HCT116 (cell line): ENCODE results near the gene MAP3K20. TPM values are rescaled to one million over a fixed set of nuclear protein-coding genes. Genes with fewer than 3 reads are reported as not detected.

Experiments used
- ATAC-seq: fragments of 200-7000 bp; cut with Tn5 transposase; 2 replicates; pipeline ENCODE4 v1.9.1; 2020; ENCODE audit warnings: mild to moderate bottlenecking, moderate library complexity
- BruUV-seq: library from RNA; stranded (reverse); fragments of 400-500 nt; replicated peaks from 2 replicates; lab custom pipeline; 2021; lab: Mats Ljungman, UMichigan
- CTCF ChIA-PET: fragments of 300-600 bp; sonication (Branson Sonifier 250); formaldehyde crosslinking; loops from one replicate; lab custom pipeline; 2021; ENCODE audit warnings: antibody characterized with exemption; lab: Charles Lee
- POLR2A ChIA-PET: fragments of 300-600, 350-600 bp; sonication (Branson Sonifier 250); formaldehyde crosslinking; loops from one replicate; lab custom pipeline; 2021; ENCODE audit warnings: antibody characterized with exemption; lab: Charles Lee
- RAD21 ChIA-PET, 2 experiments: fragments of 300-600 bp; sonication (Branson Sonifier 250); formaldehyde crosslinking; loops; one replicate each; lab custom pipeline; 2023; ENCODE audit warnings: low total read pairs in 2 of 2; ENCODE audit not compliant: uncharacterized antibody in 2 of 2, unreplicated experiment in 2 of 2, low non-redundant PET in 1 of 2; lab: Charles Lee
- DNase-seq: peaks from one replicate; pipeline ENCODE4 v3.0.0-alpha.2; 2010; ENCODE audit warnings: low read depth, low spot score
- H2AFZ ChIP-seq: fragments of 200-600 bp; shearing (Covaris generic), sonication (generic); 2 replicates; pipeline ENCODE4 v1.6.1; 2017; ENCODE audit warnings: low read depth, mixed run types, mixed read lengths, antibody characterized with exemption, low read length; ENCODE audit not compliant: poor library complexity, severe bottlenecking
- H3K27ac ChIP-seq: 2 replicates; pipeline ENCODE4 v1.5.1; 2012; ENCODE audit warnings: low read depth, low read length
- H3K27me3 ChIP-seq: fragments of 200-600 bp; sonication (generic); 2 replicates; pipeline ENCODE4 v1.6.1; 2016; ENCODE audit warnings: mixed run types, low read length, mixed read lengths; ENCODE audit not compliant: insufficient read depth
- H3K36me3 ChIP-seq, 2 experiments: fragments of 200-500 bp in 1 of 2; fragments of 200-600 bp in 1 of 2; sonication (Bioruptor generic) in 1 of 2; sonication (generic) in 1 of 2; 2 replicates each; pipeline versions ENCODE4 v1.5.1 to v1.6.1; 2014 to 2016; ENCODE audit warnings: low read length in 2 of 2, inconsistent platforms in 1 of 2, mixed read lengths in 1 of 2, mixed run types in 1 of 2; ENCODE audit not compliant: insufficient read depth in 2 of 2, control insufficient read depth in 1 of 2
- H3K4me1 ChIP-seq, 2 experiments: fragments of 200-600 bp in 1 of 2; sonication (generic) in 1 of 2; 2 replicates each; pipeline versions ENCODE4 v1.5.1 to v1.6.1; 2012 to 2017; ENCODE audit warnings: low read length in 2 of 2, inconsistent platforms in 1 of 2, mild to moderate bottlenecking in 1 of 2, mixed read lengths in 1 of 2, mixed run types in 1 of 2, moderate library complexity in 1 of 2; ENCODE audit not compliant: insufficient read depth in 2 of 2, control insufficient read depth in 1 of 2
- H3K4me2 ChIP-seq: fragments of 200-600 bp; sonication (generic); 2 replicates; pipeline ENCODE4 v1.6.1; 2017; ENCODE audit warnings: mixed run types, low read length, mixed read lengths
- H3K4me3 ChIP-seq, 2 experiments: fragments of 200-600 bp in 1 of 2; sonication (generic) in 1 of 2; replicated peaks in 1 of 2; 2 replicates each; pipeline ENCODE4 v1.5.1; 2011 to 2016; ENCODE audit warnings: low read length in 2 of 2, control low read depth in 1 of 2, low read depth in 1 of 2, mild to moderate bottlenecking in 1 of 2, mixed read lengths in 1 of 2, mixed run types in 1 of 2
- H3K79me2 ChIP-seq: fragments of 200-600 bp; sonication (generic); 2 replicates; pipeline ENCODE4 v1.6.1; 2017; ENCODE audit warnings: mild to moderate bottlenecking, mixed run types, low read length, moderate library complexity, mixed read lengths; ENCODE audit not compliant: insufficient read depth
- H3K9ac ChIP-seq: fragments of 200-600 bp; sonication (generic); 2 replicates; pipeline ENCODE4 v1.6.1; 2016; ENCODE audit warnings: low read length, mixed read lengths
- H3K9me2 ChIP-seq: fragments of 200-600 bp; sonication (generic), shearing (Covaris generic); 2 replicates; pipeline ENCODE4 v1.6.1; 2017; ENCODE audit warnings: mixed run types, mild to moderate bottlenecking, moderate library complexity; ENCODE audit not compliant: insufficient read depth
- H3K9me3 ChIP-seq, 2 experiments: fragments of 200-500 bp in 1 of 2; fragments of 200-600 bp in 1 of 2; sonication (Bioruptor generic) in 1 of 2; sonication (generic) in 1 of 2; 2 replicates each; pipeline ENCODE4 v1.6.1; 2014 to 2017; ENCODE audit warnings: low read length in 2 of 2, mixed read lengths in 2 of 2, inconsistent platforms in 1 of 2, low read depth in 1 of 2, mild to moderate bottlenecking in 1 of 2, mixed run types in 1 of 2, moderate library complexity in 1 of 2; ENCODE audit not compliant: control insufficient read depth in 1 of 2, insufficient read depth in 1 of 2
- H4K20me1 ChIP-seq: fragments of 200-600 bp; sonication (generic), shearing (Covaris generic); 2 replicates; pipeline ENCODE4 v1.6.1; 2017; ENCODE audit warnings: mixed run types, mild to moderate bottlenecking, moderate library complexity; ENCODE audit not compliant: insufficient read depth
- CBX3 ChIP-seq: IDR thresholded peaks from 2 replicates; pipeline ENCODE4 v1.6.1; 2012; ENCODE audit warnings: low read depth
- EGR1 ChIP-seq: IDR thresholded peaks from 2 replicates; pipeline ENCODE4 v1.6.1; 2012; ENCODE audit warnings: low read depth
- ELF1 ChIP-seq: IDR thresholded peaks from 2 replicates; pipeline ENCODE4 v1.6.1; 2012; ENCODE audit warnings: low read depth, borderline replicate concordance
- EZH2 ChIP-seq: fragments of 200-600 bp; sonication (generic); IDR thresholded peaks from 2 replicates; pipeline ENCODE4 v1.6.1; 2017; ENCODE audit warnings: antibody characterized with exemption, mixed run types
- EZH2phosphoT487 ChIP-seq: fragments of 200-600 bp; IDR thresholded peaks from 2 replicates; pipeline ENCODE4 v1.6.1; 2018; ENCODE audit warnings: antibody characterized with exemption, borderline replicate concordance
- FOSL1 ChIP-seq: IDR thresholded peaks from 2 replicates; pipeline ENCODE4 v1.6.1; 2012; ENCODE audit warnings: low read depth
- POLR2A ChIP-seq: IDR thresholded peaks from 2 replicates; pipeline ENCODE4 v1.7.0; 2011; ENCODE audit warnings: borderline replicate concordance; ENCODE audit not compliant: insufficient read depth, insufficient read length; ENCODE audit errors: extremely low read depth
- POLR2AphosphoS5 ChIP-seq: IDR thresholded peaks from 2 replicates; pipeline ENCODE4 v1.6.1; 2011; ENCODE audit warnings: mild to moderate bottlenecking, low read depth, low read length, moderate library complexity
- SIN3A ChIP-seq: IDR thresholded peaks from 2 replicates; pipeline ENCODE4 v1.6.1; 2012; ENCODE audit warnings: low read depth
- SP1 ChIP-seq: IDR thresholded peaks from 2 replicates; pipeline ENCODE4 v1.6.1; 2012; ENCODE audit warnings: low read depth
- YY1 ChIP-seq: IDR thresholded peaks from 2 replicates; pipeline ENCODE4 v1.6.1; 2011; ENCODE audit warnings: low read length, low read depth, moderate library complexity, mild to moderate bottlenecking; ENCODE audit not compliant: insufficient replicate concordance; ENCODE audit errors: extremely low read depth
- intact Hi-C: fragments of 100-400 bp; cut with micrococcal nuclease; formaldehyde crosslinking; loops from 2 replicates; pipeline ENCODE4 v1.10.0; 2022
- total RNA-seq: library from RNA; stranded (reverse); gene quantifications from one replicate; pipeline ENCODE4 v1.2.1, GENCODE V29; 2021; ENCODE audit not compliant: unreplicated experiment
- TF ChIP-seq, protein P1 (sequence below): IDR thresholded peaks from 2 replicates; pipeline ENCODE4 v1.6.1; 2011; ENCODE audit warnings: mild to moderate bottlenecking, low read length, moderate library complexity; ENCODE audit not compliant: insufficient replicate concordance; ENCODE audit errors: extremely low read depth
- TF ChIP-seq, protein P2 (sequence below): IDR thresholded peaks from 2 replicates; pipeline ENCODE4 v1.6.1; 2012

Gene MAP3K20
- total RNA-seq, 1 experiment from 2014 or later: 40.0 TPM

DNA sequence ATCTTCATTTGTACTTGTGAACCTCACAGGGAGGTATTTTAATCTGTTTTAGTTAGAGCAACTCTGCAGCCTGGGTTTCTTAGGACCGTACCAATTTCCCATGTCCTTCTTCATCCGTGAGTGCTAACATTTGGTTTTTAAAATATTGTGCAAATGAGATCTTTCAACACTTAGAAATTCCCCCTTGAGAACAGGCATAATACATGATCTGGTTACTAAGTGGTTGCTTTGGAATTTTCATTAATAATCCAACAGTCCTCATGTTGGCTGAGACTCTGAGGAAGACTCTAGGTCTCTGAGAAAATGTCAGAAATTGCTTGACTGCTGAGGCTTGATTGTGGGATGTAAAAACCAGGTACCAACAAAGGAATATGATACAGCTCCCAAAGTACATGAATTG is 153.4 kb downstream of the MAP3K20 start:
- RAD21 ChIA-PET: no interaction called here
- BruUV-seq: no TSS peak
- intact Hi-C loops: no loop called here
- Histone ChIP-seq H3K4me3 (no peak overlapping the region), H3K27me3 (no peaks in the 10 kb centered on the region), H4K20me1 (no peaks in the 10 kb centered on the region), H3K9me2 (no peaks in the 10 kb centered on the region), H3K9ac (no peak overlapping the region), H3K4me2 (no peak overlapping the region), H3K27ac (no peak overlapping the region), H2AFZ (no peak overlapping the region), H3K9me3 (no peaks in the 10 kb centered on the region), H3K79me2 (no peaks in the 10 kb centered on the region), H3K36me3 (no peaks in the 10 kb centered on the region), H3K4me1 (no peaks in the 10 kb centered on the region)
- CTCF ChIA-PET: no interaction called here
- POLR2A ChIA-PET: no interaction called here
- DNase-seq (no peak), ATAC-seq (no peak)
- TF ChIP-seq, protein P1, sequence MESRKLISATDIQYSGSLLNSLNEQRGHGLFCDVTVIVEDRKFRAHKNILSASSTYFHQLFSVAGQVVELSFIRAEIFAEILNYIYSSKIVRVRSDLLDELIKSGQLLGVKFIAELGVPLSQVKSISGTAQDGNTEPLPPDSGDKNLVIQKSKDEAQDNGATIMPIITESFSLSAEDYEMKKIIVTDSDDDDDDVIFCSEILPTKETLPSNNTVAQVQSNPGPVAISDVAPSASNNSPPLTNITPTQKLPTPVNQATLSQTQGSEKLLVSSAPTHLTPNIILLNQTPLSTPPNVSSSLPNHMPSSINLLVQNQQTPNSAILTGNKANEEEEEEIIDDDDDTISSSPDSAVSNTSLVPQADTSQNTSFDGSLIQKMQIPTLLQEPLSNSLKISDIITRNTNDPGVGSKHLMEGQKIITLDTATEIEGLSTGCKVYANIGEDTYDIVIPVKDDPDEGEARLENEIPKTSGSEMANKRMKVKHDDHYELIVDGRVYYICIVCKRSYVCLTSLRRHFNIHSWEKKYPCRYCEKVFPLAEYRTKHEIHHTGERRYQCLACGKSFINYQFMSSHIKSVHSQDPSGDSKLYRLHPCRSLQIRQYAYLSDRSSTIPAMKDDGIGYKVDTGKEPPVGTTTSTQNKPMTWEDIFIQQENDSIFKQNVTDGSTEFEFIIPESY: no peak
- TF ChIP-seq ELF1: no peak
- TF ChIP-seq EGR1: no peak
- TF ChIP-seq, protein P2, sequence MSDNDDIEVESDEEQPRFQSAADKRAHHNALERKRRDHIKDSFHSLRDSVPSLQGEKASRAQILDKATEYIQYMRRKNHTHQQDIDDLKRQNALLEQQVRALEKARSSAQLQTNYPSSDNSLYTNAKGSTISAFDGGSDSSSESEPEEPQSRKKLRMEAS: no peak
- TF ChIP-seq YY1: no peak
- no peak for TF ChIP-seq POLR2AphosphoS5
- TF ChIP-seq POLR2A: no peak
- TF ChIP-seq FOSL1: no peak

DNA sequence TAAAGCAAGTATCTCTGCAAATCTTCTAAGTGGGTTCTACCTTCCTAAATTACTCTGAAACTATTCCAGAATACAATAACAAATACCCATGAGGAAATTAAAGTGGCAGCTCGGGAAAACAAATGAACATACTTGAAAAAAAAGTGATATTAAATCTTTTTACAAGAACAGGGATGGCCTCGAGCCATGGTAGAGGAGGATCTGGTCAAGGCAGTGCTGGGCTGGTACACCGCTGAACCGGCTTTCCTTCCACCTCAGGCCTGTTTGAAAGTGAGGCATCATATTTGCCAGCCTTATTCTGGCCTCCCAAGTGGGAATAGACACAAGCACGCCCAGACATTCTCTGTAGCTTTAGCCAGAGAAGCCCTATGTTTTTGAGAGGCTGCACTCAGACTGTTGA is 154.5 kb downstream of the MAP3K20 start:
- TF ChIP-seq CBX3 (no peak), SP1 (no peak), EZH2phosphoT487 (no peak), YY1 (no peak), POLR2AphosphoS5 (no peak), SIN3A (no peak), EZH2 (no peak)
- TF ChIP-seq, protein P2: no peak
- ATAC-seq (no peak), DNase-seq (no peak)
- H4K20me1 ChIP-seq: no peaks in the 10 kb centered on the region
- H3K9me3 ChIP-seq: no peaks in the 10 kb centered on the region
- H3K4me2 ChIP-seq: no peak overlapping the region
- BruUV-seq: no TSS peak
- no peak overlapping the region for H3K27ac ChIP-seq
- H3K79me2 ChIP-seq: no peaks in the 10 kb centered on the region
- no peak overlapping the region for H2AFZ ChIP-seq
- ChIA-PET CTCF (no interaction called here), RAD21 (no interaction called here), POLR2A (no interaction called here)
- intact Hi-C loops: no loop called here
- no peak overlapping the region for H3K9ac ChIP-seq
- H3K27me3 ChIP-seq: no peaks in the 10 kb centered on the region
- H3K4me3 ChIP-seq: no peak overlapping the region
- no peaks in the 10 kb centered on the region for H3K9me2 ChIP-seq
- no peaks in the 10 kb centered on the region for H3K36me3 ChIP-seq
- H3K4me1 ChIP-seq: no peaks in the 10 kb centered on the region
